Middle frontal gyrus (tissue), 1 donor: ENCODE measurements around the gene FABP3.

ENCODE experiments used
- DNase-seq: peaks from one replicate; pipeline ENCODE4 v3.0.0-alpha.2; 2015; ENCODE audit warnings: low spot score; ENCODE audit errors: extremely low spot score

Gene FABP3

GRCh38 chr1:31373056-31373896 is at the start of gene FABP3:
TSS of gene FABP3 (minus strand) at chr1:31373076. CDS start at chr1:31373014, 62 bp downstream.
- DNase-seq = no peak

DNA sequence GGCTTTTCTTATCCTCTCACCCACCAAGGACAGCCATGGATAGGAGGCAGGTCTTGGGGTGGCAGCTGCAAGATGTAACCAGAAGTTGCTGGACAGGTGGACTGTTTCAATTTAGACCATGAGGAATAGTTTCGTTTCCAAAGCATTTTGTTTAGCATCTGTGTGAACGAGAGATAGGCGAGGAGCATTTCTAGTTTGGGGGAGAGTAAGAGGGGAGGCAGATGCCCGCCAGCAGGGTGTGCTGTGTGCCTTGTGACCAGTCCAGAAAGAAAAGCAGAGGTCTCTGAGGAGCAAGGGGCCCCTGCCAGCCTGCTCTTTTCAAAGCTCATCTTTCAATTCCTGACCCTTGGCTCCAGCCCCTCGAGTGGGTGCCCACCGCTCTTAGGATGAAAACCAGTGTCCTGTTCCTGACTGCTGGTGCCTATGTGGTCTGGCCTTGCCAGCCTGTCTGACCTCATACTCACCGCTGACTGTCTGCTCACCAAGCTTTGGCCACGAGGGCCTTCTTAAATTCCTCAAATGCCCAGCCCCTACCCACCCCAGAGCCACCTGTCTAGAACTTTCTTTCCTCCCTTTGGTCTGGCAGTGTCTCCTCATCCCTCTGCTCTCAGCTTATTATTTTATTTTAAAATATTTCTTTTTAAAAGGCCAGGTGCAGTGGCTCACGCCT is 48.6 kb upstream of the FABP3 start:
- DNase-seq = no peak

GRCh38 chr1:31420716-31421115 is 47.8 kb upstream of the FABP3 start:
- no peak for DNase-seq

- DNase-seq = no peak
Observed at GRCh38 chr1:31418626-31419323, 45.9 kb upstream of the FABP3 start.

- DNase-seq = no peak
Observed at GRCh38 chr1:31417148-31417547, 44.3 kb upstream of the FABP3 start.

- no peak for DNase-seq
Observed at GRCh38 chr1:31416101-31416736, 43.3 kb upstream of the FABP3 start.

GRCh38 chr1:31415658-31416057 is 42.8 kb upstream of the FABP3 start:
- no peak for DNase-seq

GRCh38 chr1:31414980-31415370 is 42.1 kb upstream of the FABP3 start:
- no peak for DNase-seq

DNA sequence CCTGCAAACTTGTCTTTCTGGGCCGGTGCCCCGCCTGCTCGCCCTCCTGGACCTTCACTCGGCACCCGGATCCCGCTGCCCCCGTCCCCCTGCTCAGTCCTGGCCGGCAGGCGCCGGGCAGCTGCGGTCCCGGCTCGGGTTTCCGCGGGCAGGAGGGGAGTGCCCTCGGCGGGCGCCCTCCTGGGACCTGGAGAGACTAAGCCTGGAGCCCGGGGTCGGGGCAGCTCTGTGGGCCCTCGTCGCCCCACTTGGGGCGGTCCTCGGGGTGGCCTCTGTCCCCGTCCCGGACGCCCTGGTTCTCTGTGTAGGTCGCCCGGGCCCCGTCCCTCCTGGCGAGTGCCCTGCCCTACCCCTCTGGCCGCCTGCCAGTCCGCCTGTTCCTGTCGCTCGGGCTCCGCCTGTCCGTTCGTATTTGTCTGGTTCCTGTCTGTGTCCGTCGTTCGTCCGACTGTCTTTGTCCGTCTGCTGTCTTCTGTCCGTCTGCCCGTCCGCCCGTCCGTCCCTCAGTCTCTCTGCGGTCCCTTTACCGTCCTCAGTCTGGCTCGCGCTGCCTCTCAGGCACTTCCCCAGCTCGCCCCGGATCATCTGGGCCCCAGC is 40.6 kb upstream of the FABP3 start:
- no peak for DNase-seq

- DNase-seq = no peak
Observed at GRCh38 chr1:31412732-31413404, 40.0 kb upstream of the FABP3 start, which contains the start of gene SERINC2. TSS of gene SERINC2 (plus strand) at chr1:31413213. CDS start at chr1:31413266, 53 bp downstream.

GRCh38 chr1:31412205-31412604 is 39.3 kb upstream of the FABP3 start:
- no peak for DNase-seq

GRCh38 chr1:31410871-31411270 is 38.0 kb upstream of the FABP3 start:
- no peak for DNase-seq

DNA sequence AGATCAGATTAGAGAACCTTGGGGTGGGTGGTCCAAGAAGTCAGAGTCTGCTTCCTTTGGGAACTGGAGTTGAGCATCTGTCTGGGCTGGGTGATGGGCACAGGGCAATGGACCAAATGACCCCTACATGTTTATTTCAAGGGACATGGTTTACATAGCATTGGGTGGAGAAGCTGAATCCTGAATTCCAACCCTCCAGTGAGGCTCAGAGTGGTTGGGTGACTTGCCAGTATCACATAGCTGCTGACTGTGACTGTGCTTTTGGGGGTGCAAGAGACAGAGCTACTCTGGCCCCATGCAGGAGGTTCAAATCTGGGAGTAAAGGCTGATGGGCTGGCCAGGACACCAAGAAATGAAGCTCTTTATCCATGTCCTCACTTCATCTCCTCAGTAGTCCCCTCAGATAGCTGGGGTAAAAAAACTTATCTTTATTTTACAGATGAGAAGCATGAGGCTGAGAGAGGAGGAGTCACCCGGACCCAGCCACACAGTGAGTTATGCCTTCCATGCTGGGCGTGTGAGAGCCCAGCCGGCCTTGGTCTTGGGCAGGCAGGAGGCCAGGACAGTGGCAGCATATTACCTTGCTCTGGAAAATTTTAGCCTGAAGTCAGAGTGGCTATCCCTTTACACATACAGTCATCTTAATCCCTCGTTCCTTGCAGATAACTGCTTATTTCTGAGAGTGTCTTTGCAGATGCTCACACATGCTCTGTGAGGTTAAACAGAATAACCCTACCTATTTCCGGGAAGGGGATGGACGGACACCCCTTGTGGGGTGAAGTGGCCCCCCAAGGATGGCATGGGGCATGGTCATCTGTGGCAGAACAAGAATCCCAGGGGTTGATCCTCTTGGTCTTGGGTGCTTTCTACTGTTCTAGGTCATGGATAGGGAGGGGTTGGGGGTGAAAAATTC is 37.3 kb upstream of the FABP3 start:
- DNase-seq = no peak

DNA sequence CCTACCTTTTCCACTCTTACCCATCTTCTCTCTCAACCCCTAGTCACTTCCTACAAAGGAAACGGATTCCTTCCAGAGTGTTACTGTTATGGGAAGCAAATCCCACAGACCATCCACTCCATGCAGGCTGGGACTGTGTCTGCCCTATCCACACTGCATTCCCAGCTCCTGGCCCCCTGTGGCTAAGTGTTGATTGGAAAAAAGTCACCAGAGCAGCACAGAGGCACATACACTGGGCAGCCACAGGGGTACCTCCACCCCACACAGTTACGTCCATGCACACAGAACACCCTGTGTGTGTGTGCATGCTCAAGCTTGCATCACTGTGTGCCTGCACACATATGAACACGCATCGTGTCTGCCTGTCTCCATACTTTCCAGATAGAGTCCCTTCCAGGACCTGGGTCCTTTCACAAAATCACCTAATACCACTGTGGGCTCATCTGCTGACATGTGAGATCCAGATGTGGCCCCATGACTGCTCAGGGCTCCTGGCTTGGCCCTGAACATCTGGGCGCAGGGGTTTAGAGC is 36.0 kb upstream of the FABP3 start:
- DNase-seq = no peak

GRCh38 chr1:31407029-31407626 is 34.3 kb upstream of the FABP3 start:
- DNase-seq = no peak

GRCh38 chr1:31405578-31406245 is 32.8 kb upstream of the FABP3 start:
- no peak for DNase-seq

DNA sequence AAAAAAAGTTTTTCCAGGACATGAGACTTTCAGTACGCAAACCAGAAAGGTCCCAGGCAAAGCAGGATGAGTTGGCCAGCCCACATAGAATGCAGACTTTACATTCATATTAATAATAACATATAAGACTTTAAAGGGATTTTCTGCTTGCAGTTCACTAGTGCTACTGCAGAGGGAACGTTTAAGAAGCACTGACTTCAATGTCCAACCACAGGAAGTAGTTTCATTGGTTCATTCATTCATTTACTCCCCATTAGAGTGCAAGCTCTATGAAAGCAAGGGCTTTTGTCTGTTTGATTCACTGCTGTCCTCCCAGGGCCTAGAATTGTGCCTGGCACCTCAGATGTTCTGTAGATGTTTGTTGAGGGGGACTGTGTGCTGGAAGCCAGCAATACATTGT is 28.4 kb upstream of the FABP3 start:
- DNase-seq = no peak

DNA sequence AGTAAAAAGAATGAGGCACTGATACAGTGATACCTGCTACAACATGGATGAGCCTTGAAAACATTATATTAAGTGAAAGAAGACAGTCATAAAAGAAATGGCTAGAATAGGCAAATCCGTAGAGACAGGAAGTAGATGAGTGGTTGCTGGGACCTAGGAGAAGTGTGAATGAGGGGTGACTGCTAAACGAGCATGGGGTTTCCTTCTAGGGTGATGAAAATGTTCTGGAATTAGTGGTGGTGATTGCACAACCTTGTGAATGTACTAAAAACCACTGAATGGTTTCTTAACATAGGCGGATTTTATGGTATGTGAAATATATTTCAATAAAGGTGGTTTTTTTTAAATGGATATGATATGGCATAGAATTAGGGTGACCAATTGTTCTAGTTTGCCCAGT is 27.5 kb upstream of the FABP3 start:
- no peak for DNase-seq
